Measurements from ENCODE around the gene TMEM218. TPM values are rescaled to one million over a fixed set of nuclear protein-coding genes. Genes with fewer than 3 reads are reported as not detected.

Gene TMEM218
- total and polyA plus RNA-seq, 10 of the 15 experiments (the other 5 are each of a cell fraction or from before 2014, with no cell fraction given), result 11.2 to 50.3 (median 28.8) TPM

- no peak for TF ChIP-seq SP1 (IDR thresholded peaks at IDR 0.05; ENCODE audit: low read depth, low read length)
- no peak for TF ChIP-seq CUX1 (IDR thresholded peaks at IDR 0.05; ENCODE audit: insufficient replicate concordance, low read depth, low read length)
- TF ChIP-seq, protein P1, sequence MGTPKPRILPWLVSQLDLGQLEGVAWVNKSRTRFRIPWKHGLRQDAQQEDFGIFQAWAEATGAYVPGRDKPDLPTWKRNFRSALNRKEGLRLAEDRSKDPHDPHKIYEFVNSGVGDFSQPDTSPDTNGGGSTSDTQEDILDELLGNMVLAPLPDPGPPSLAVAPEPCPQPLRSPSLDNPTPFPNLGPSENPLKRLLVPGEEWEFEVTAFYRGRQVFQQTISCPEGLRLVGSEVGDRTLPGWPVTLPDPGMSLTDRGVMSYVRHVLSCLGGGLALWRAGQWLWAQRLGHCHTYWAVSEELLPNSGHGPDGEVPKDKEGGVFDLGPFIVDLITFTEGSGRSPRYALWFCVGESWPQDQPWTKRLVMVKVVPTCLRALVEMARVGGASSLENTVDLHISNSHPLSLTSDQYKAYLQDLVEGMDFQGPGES (IDR thresholded peaks at IDR 0.05), result no peak; the same call in 1 of the 2 replicates
- no peak for TF ChIP-seq ETV6 (conservative IDR thresholded peaks at IDR 0.05 in 1 of 2, IDR thresholded peaks at IDR 0.05 in 1 of 2; ENCODE audit: borderline replicate concordance in 1 of 2, low read depth in 1 of 2)
- peak; percentile 96 to 98; a peak in 2 of 4 replicates for TF ChIP-seq IKZF2 (IDR thresholded peaks at IDR 0.05)
- no peak for TF ChIP-seq TARDBP (IDR thresholded peaks at IDR 0.05; ENCODE audit: borderline replicate concordance)
- TF ChIP-seq MLLT1 (IDR thresholded peaks at IDR 0.05), result peak; percentile 52; the same call in 1 of the 2 replicates
- peak; percentile 51; the same call in 1 of the 2 replicates for TF ChIP-seq NR2F1 (conservative IDR thresholded peaks at IDR 0.05)
- peak; percentile 63 for TF ChIP-seq CHD2 (IDR thresholded peaks at IDR 0.05; ENCODE audit: borderline replicate concordance, low read depth, low read length)
- no peak for TF ChIP-seq ZBTB40 (IDR thresholded peaks at IDR 0.05; ENCODE audit: borderline replicate concordance)
- TF ChIP-seq EP300 (IDR thresholded peaks at IDR 0.05; ENCODE audit: borderline replicate concordance in 1 of 2, control insufficient read depth in 1 of 2, low read depth in 2 of 2, low read length in 2 of 2), result peak in 1 of 2 experiments; percentile 64; a peak in 1 of 4 replicates
- peak; percentile 65 for TF ChIP-seq ZNF687 (IDR thresholded peaks at IDR 0.05)
Measured at GRCh38 chr11:125062931-125063428, 48.4 kb downstream of the TMEM218 start, which contains the start of gene SLC37A2 (continued).
